Type B pancreatic cell (in vitro differentiated cells): Measurements from ENCODE around the gene CLCN6. TPM values are rescaled to one million over a fixed set of nuclear protein-coding genes. Genes with fewer than 3 reads are reported as not detected.

ENCODE experiments used
- DNase-seq: peaks from one replicate; pipeline ENCODE4 v3.0.0; 2021; ENCODE audit warnings: mixed read lengths; ENCODE audit not compliant: unreplicated experiment; ENCODE audit errors: extremely low spot score
- H3K27ac Mint-ChIP-seq: 2 replicates; pipeline ENCODE4 v1.8.0; 2021; ENCODE audit warnings: mild to moderate bottlenecking, mixed read lengths
- H3K27me3 Mint-ChIP-seq: 2 replicates; pipeline ENCODE4 v1.8.0; 2021; ENCODE audit warnings: mixed read lengths
- H3K36me3 Mint-ChIP-seq: 2 replicates; pipeline ENCODE4 v1.8.0; 2021; ENCODE audit warnings: mixed read lengths
- H3K4me1 Mint-ChIP-seq: one replicate; pipeline ENCODE4 v1.8.0; 2021; ENCODE audit warnings: mixed read lengths; ENCODE audit not compliant: unreplicated experiment
- H3K4me3 Mint-ChIP-seq: 2 replicates; pipeline ENCODE4 v1.8.0; 2021; ENCODE audit warnings: mild to moderate bottlenecking, mixed read lengths
- H3K9me3 Mint-ChIP-seq: 2 replicates; pipeline ENCODE4 v1.8.0; 2021; ENCODE audit warnings: mixed read lengths
- CTCF ChIP-seq: fragments of 200-600 bp; sonication (generic); conservative IDR thresholded peaks from 2 replicates; pipeline ENCODE4 v1.5.0; 2021; ENCODE audit warnings: antibody characterized with exemption, mild to moderate bottlenecking
- total RNA-seq: library from RNA; stranded (reverse); gene quantifications from 2 replicates; pipeline ENCODE4 v1.2.1, GENCODE V29; 2021; ENCODE audit warnings: low replicate concordance

The CLCN6 gene
- total RNA-seq, 1 donor from 2014 or later = 31.1 TPM

- Mint-ChIP-seq H3K27me3 (no peaks in the 10 kb centered on the region), H3K27ac (no peak overlapping the region), H3K4me1 (peaks cover 3% of the 10 kb centered on the region), H3K36me3 (no peaks in the 10 kb centered on the region), H3K4me3 (no peak overlapping the region), H3K9me3 (no peaks in the 10 kb centered on the region)
- no peak for TF ChIP-seq CTCF
- DNase-seq = no peak
Observed at GRCh38 chr1:11768821-11769220, 37.2 kb upstream of the CLCN6 start.

- H3K4me3 Mint-ChIP-seq = no peak overlapping the region
- no peaks in the 10 kb centered on the region for H3K4me1 Mint-ChIP-seq
- no peaks in the 10 kb centered on the region for H3K27me3 Mint-ChIP-seq
- no peak overlapping the region for H3K27ac Mint-ChIP-seq
- DNase-seq = no peak
- TF ChIP-seq CTCF = no peak
- no peaks in the 10 kb centered on the region for H3K36me3 Mint-ChIP-seq
- no peaks in the 10 kb centered on the region for H3K9me3 Mint-ChIP-seq
Observed at GRCh38 chr1:11769274-11769673, 36.7 kb upstream of the CLCN6 start.

GRCh38 chr1:11770011-11770410, 36.0 kb upstream of the CLCN6 start:
- DNase-seq = no peak
- no peaks in the 10 kb centered on the region for H3K9me3 Mint-ChIP-seq
- H3K27ac Mint-ChIP-seq = no peak overlapping the region
- no peaks in the 10 kb centered on the region for H3K4me1 Mint-ChIP-seq
- H3K4me3 Mint-ChIP-seq = no peak overlapping the region
- no peak for TF ChIP-seq CTCF
- no peaks in the 10 kb centered on the region for H3K36me3 Mint-ChIP-seq
- H3K27me3 Mint-ChIP-seq = no peaks in the 10 kb centered on the region

DNA sequence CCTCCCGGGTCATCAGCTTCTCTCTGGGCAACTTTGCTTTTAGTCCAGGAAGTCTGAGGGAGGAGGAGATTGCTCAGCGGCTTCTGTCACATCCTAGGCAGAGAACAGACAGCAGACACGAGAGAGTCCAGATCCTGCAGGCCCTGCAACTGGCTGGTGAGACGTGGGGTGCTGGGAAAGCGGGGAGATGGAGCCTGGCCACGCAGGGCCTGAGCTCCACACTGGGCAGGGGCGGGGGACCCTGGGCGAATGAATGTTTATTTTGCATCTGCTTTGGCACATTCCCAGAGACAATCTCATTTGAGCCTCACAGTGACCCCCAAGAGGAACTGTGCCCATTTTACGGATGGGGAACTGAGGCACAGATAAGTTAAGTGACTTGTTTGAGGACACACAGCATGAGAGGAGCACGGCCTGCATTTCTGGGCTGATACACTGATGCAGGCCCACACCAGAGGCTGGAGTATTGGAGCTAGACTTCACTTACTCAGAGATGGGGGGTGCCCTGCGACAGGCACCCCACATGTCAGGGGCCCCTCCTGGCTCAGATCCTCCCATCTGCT, 34.4 kb upstream of the CLCN6 start:
- H3K4me3 Mint-ChIP-seq = no peak overlapping the region
- no peak for DNase-seq
- H3K27me3 Mint-ChIP-seq = no peaks in the 10 kb centered on the region
- no peaks in the 10 kb centered on the region for H3K9me3 Mint-ChIP-seq
- H3K4me1 Mint-ChIP-seq = no peaks in the 10 kb centered on the region
- no peak for TF ChIP-seq CTCF
- no peaks in the 10 kb centered on the region for H3K36me3 Mint-ChIP-seq
- no peak overlapping the region for H3K27ac Mint-ChIP-seq

GRCh38 chr1:11772458-11772857, 33.5 kb upstream of the CLCN6 start:
- H3K27ac Mint-ChIP-seq = no peak overlapping the region
- no peaks in the 10 kb centered on the region for H3K27me3 Mint-ChIP-seq
- no peaks in the 10 kb centered on the region for H3K9me3 Mint-ChIP-seq
- no peak for TF ChIP-seq CTCF
- H3K36me3 Mint-ChIP-seq = no peaks in the 10 kb centered on the region
- no peak for DNase-seq
- H3K4me3 Mint-ChIP-seq = no peak overlapping the region
- H3K4me1 Mint-ChIP-seq = no peaks in the 10 kb centered on the region

DNA sequence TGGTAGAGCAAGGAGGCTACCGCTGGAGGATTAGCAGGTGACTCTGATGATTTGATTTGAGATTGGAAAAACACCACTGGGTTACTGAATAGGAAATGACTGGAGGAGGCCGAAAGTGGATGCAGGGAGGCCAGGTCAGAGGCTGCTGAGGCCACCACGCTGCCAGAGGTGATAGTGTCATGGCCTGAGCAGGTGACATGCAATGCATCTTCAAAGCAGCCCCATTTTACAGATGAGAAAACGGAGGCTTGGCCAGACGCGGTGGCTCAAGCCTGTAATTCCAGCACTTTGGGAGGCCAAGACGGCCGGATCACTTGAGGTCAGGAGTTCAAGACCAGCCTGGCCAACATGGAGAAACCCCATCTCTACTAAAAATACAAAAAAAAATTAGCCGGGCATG, 31.2 kb upstream of the CLCN6 start:
- Mint-ChIP-seq H3K27ac (no peak overlapping the region), H3K27me3 (no peaks in the 10 kb centered on the region)

More for the DNA sequence above, 31.2 kb upstream of the CLCN6 start:
- Mint-ChIP-seq H3K36me3 (no peaks in the 10 kb centered on the region), H3K9me3 (no peaks in the 10 kb centered on the region), H3K4me1 (no peaks in the 10 kb centered on the region), H3K4me3 (no peak overlapping the region)
- no peak for DNase-seq
- no peak for TF ChIP-seq CTCF
